Breast epithelium (tissue), 3 donors: ENCODE results near the gene TFG.

Source experiments
- CTCF ChIP-seq, 3 donors: fragments of 450-650 bp; IDR thresholded peaks; one replicate each; pipeline ENCODE4 v1.5.1; 2016 to 2017; ENCODE audit warnings: antibody characterized with exemption in 3 of 3, mild to moderate bottlenecking in 3 of 3, moderate library complexity in 3 of 3
- POLR2A ChIP-seq: fragments of 450-650 bp; IDR thresholded peaks from one replicate; pipeline ENCODE4 v1.6.1; 2016; ENCODE audit warnings: antibody characterized with exemption, mild to moderate bottlenecking, moderate library complexity

- TF ChIP-seq POLR2A, result no peak
- no peak for TF ChIP-seq CTCF (IDR thresholded peaks at IDR 0.05)
These were observed 52.7 kb downstream of the TFG start for GRCh38 chr3:100761951-100762350.
